Kidney epithelial cell (primary cell): Measurements from ENCODE around the gene TENT5C. TPM values are rescaled to one million over a fixed set of nuclear protein-coding genes. Genes with fewer than 3 reads are reported as not detected.

Source experiments
- DNase-seq: peaks from one replicate; pipeline ENCODE4 v3.0.0-alpha.2; 2010; ENCODE audit warnings: low read depth
- H3K27me3 ChIP-seq: 2 replicates; pipeline ENCODE4 v1.6.0; 2011; ENCODE audit warnings: low read length; ENCODE audit not compliant: control insufficient read depth, insufficient read depth
- H3K36me3 ChIP-seq: 2 replicates; pipeline ENCODE4 v1.5.1; 2011; ENCODE audit warnings: low read length; ENCODE audit not compliant: control insufficient read depth, insufficient read depth
- H3K4me3 ChIP-seq: 2 replicates; pipeline ENCODE4 v1.5.1; 2011; ENCODE audit warnings: low read depth, mild to moderate bottlenecking, control low read depth, low read length
- CTCF ChIP-seq: IDR thresholded peaks from 2 replicates; pipeline ENCODE4 v1.5.1; 2011; ENCODE audit warnings: mild to moderate bottlenecking, moderate library complexity, low read length, control low read depth, inconsistent platforms; ENCODE audit not compliant: insufficient read depth, poor library complexity, severe bottlenecking
- total RNA-seq: library from RNA; depleted of rRNA; stranded (reverse); fragments of >200 nt; gene quantifications from 2 replicates; pipeline ENCODE4 v1.2.3, GENCODE V29; 2015

Gene TENT5C
- total RNA-seq, 1 donor from 2014 or later: 0.13 TPM

DNA sequence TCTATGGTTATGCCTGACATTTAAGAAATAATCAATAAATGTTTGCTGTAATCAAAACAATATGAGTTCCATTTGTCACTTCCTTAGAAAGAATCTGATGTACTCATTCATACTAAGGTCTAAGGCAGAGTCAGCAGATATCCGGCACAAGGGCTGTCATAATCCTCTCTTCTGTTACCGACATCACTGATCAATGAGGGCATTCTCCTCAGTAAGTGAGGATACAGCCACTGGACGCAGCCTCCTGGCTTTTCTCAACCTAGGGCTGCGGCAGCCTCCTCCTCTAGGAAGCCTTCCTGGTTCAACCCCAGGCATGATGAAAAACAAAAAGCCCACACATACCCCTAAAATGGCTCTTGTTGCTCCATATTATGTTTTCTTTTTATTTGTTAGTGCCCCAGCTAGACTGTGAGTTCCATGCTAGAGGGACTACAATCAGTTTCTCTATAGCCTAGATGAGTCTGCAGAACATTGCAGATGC lies 40.7 kb upstream of the TENT5C start:
- no peak for DNase-seq
- no peak for TF ChIP-seq CTCF

GRCh38 chr1:117565745-117566455 lies 39.9 kb upstream of the TENT5C start:
- H3K4me3 ChIP-seq: no peak overlapping the region
- no peaks in the 10 kb centered on the region for H3K27me3 ChIP-seq
- no peak for TF ChIP-seq CTCF
- H3K36me3 ChIP-seq: no peaks in the 10 kb centered on the region
- DNase-seq: no peak

More for the DNA sequence above, 40.7 kb upstream of the TENT5C start:
- H3K4me3 ChIP-seq: no peak overlapping the region
- H3K27me3 ChIP-seq: no peaks in the 10 kb centered on the region
- no peaks in the 10 kb centered on the region for H3K36me3 ChIP-seq

GRCh38 chr1:117566556-117566955 lies 39.3 kb upstream of the TENT5C start:
- no peak for TF ChIP-seq CTCF
- Histone ChIP-seq H3K4me3 (no peak overlapping the region), H3K36me3 (no peaks in the 10 kb centered on the region), H3K27me3 (no peaks in the 10 kb centered on the region)
- no peak for DNase-seq

GRCh38 chr1:117567435-117567834 lies 38.4 kb upstream of the TENT5C start:
- H3K4me3 ChIP-seq: no peak overlapping the region
- TF ChIP-seq CTCF: no peak
- H3K36me3 ChIP-seq: no peaks in the 10 kb centered on the region
- DNase-seq: no peak
- no peaks in the 10 kb centered on the region for H3K27me3 ChIP-seq

DNA sequence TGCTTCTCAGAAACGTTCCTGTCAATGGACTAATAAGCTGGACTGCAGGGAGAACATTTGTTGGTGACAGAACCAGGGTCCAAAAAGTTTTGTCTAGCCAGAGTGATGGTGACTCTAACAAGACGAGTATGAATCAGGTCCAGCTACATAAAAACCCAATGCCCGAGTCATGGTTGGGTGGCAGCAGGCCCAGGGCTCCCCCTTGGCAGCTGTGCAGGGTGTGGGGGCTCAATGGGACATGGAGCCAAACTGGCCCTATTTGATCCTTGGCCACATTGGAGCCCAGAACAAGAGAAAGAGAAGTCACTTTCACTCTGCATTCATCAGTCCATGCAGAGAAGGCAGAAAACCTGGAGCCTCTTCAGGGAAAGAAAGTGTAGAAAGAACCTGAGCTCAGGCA lies 37.9 kb upstream of the TENT5C start:
- H3K27me3 ChIP-seq: no peaks in the 10 kb centered on the region
- TF ChIP-seq CTCF: no peak
- DNase-seq: no peak

GRCh38 chr1:117568999-117569398 lies 36.8 kb upstream of the TENT5C start:
- no peak overlapping the region for H3K4me3 ChIP-seq
- no peak for TF ChIP-seq CTCF
- no peaks in the 10 kb centered on the region for H3K36me3 ChIP-seq
- DNase-seq: no peak
- no peaks in the 10 kb centered on the region for H3K27me3 ChIP-seq

More for the DNA sequence above, 37.9 kb upstream of the TENT5C start:
- Histone ChIP-seq H3K36me3 (no peaks in the 10 kb centered on the region), H3K4me3 (no peak overlapping the region)
